Esophagus muscularis mucosa (tissue), 4 donors: ENCODE data around the gene GATA2. TPM values are rescaled to one million over a fixed set of nuclear protein-coding genes. Genes with fewer than 3 reads are reported as not detected.

Source experiments
- DNase-seq: peaks from one replicate; pipeline ENCODE4 v3.0.0-alpha.2; 2017; ENCODE audit errors: extremely low spot score
- H3K27ac ChIP-seq, 4 donors: fragments of 200-600 bp; sonication (generic); replicated peaks in 1 of 4; 1 replicate in 3 of 4; 2 replicates in 1 of 4; pipeline ENCODE4 v1.5.1; 2016 to 2019; ENCODE audit warnings: mild to moderate bottlenecking in 1 of 4
- H3K27me3 ChIP-seq, 4 donors: fragments of 200-600 bp; sonication (generic); one replicate each; pipeline versions ENCODE4 v1.5.1 to v1.6.0; 2016 to 2019
- H3K36me3 ChIP-seq, 4 donors: fragments of 200-600 bp; sonication (generic); one replicate each; pipeline ENCODE4 v1.5.1; 2016 to 2019
- H3K4me1 ChIP-seq, 4 donors: fragments of 200-600 bp; sonication (generic); one replicate each; pipeline ENCODE4 v1.5.1; 2016 to 2019
- H3K4me3 ChIP-seq, 4 donors: fragments of 200-600 bp; sonication (generic); 1 replicate in 2 of 4; 2 replicates in 2 of 4; pipeline ENCODE4 v1.5.1; 2016 to 2019; ENCODE audit warnings: mild to moderate bottlenecking in 4 of 4, moderate library complexity in 1 of 4
- H3K9me3 ChIP-seq, 4 donors: fragments of 200-600 bp; sonication (generic); 1 replicate in 3 of 4; 2 replicates in 1 of 4; pipeline ENCODE4 v1.5.1; 2016 to 2019
- CTCF ChIP-seq, 3 experiments: fragments of 200-600 bp in 2 of 3; fragments of 450-650 bp in 1 of 3; sonication (generic) in 2 of 3; IDR thresholded peaks; one replicate each; pipeline ENCODE4 v1.5.1; 2017 to 2019; ENCODE audit warnings: antibody characterized with exemption in 3 of 3, mild to moderate bottlenecking in 2 of 3, moderate library complexity in 1 of 3
- EP300 ChIP-seq: sonication (generic); formaldehyde crosslinking; IDR thresholded peaks from one replicate; pipeline ENCODE4 v1.6.1; 2017; ENCODE audit warnings: antibody characterized with exemption
- POLR2A ChIP-seq: fragments of 450-650 bp; IDR thresholded peaks from one replicate; pipeline ENCODE4 v1.6.1; 2017; ENCODE audit warnings: antibody characterized with exemption, moderate library complexity, mild to moderate bottlenecking, low read depth
- POLR2AphosphoS5 ChIP-seq, 2 donors: sonication (generic); formaldehyde crosslinking; IDR thresholded peaks; one replicate each; pipeline ENCODE4 v1.6.1; 2017; ENCODE audit warnings: antibody characterized with exemption in 2 of 2
- WGBS: methylation state at CpG from one replicate; pipeline ENCODE4 v1.1.5; 2018; 5-methylcytosine and 5-hydroxymethylcytosine counted together
- intact Hi-C: fragments of 100-400 bp; cut with DNase I; formaldehyde crosslinking; loops from one replicate; pipeline ENCODE4 v1.15.1; 2023
- total RNA-seq, 4 donors: library from RNA; depleted of rRNA; stranded (reverse); fragments of >200 nt; gene quantifications; one replicate each; pipeline versions ENCODE4 v1.1.0 to v1.2.1, GENCODE V29; 2016

The GATA2 gene
- total RNA-seq, 4 donors from 2014 or later: 10.0 to 16.9 (median 13.4) TPM

GRCh38 chr3:128468285-128468790 is 24.7 kb downstream of the GATA2 start:
- intact Hi-C loops: no loop called here
- 88% methylated on average over 17 of the region's 17 CpGs for WGBS
- Histone ChIP-seq H3K27me3 (peaks cover 0 to 76% (median 0%) of the 10 kb centered on the region in 4 donors), H3K27ac (no peak overlapping the region), H3K36me3 (no peaks in the 10 kb centered on the region), H3K4me1 (no peaks in the 10 kb centered on the region), H3K4me3 (no peak overlapping the region), H3K9me3 (no peaks in the 10 kb centered on the region)
- TF ChIP-seq POLR2A: no peak
- no peak for TF ChIP-seq CTCF (IDR thresholded peaks at IDR 0.05)
- TF ChIP-seq EP300: no peak
- no peak for TF ChIP-seq POLR2AphosphoS5 (IDR thresholded peaks at IDR 0.05)
- no peak for DNase-seq

- TF ChIP-seq CTCF (IDR thresholded peaks at IDR 0.05) (no peak), POLR2A (no peak), EP300 (no peak), POLR2AphosphoS5 (IDR thresholded peaks at IDR 0.05) (no peak)
- 88% methylated on average over 14 of the region's 14 CpGs for WGBS
- no peak within 1 kb of the TSS for H3K4me3 ChIP-seq
- H3K4me1 ChIP-seq: no peaks in the 10 kb centered on the region
- peaks cover 0 to 67% (median 0%) of the 10 kb centered on the region in 4 donors for H3K27me3 ChIP-seq
- no peak for DNase-seq
- intact Hi-C loops: no loop called here
- no peaks in the 10 kb centered on the region for H3K9me3 ChIP-seq
- H3K36me3 ChIP-seq: no peaks in the 10 kb centered on the region
- H3K27ac ChIP-seq: no peak within 1 kb of the TSS
Measured at GRCh38 chr3:128466840-128467541, 26.0 kb downstream of the GATA2 start, which contains the start of gene DNAJB8. Gene DNAJB8, minus strand, starts transcription at chr3:128466890. Its CDS starts 3,645 bp downstream, at chr3:128463245.

- intact Hi-C loops: no loop called here
- no peaks in the 10 kb centered on the region for H3K9me3 ChIP-seq
- H3K36me3 ChIP-seq: no peaks in the 10 kb centered on the region
- no peak for TF ChIP-seq POLR2A
- no peak for TF ChIP-seq CTCF (IDR thresholded peaks at IDR 0.05)
- no peak for TF ChIP-seq POLR2AphosphoS5 (IDR thresholded peaks at IDR 0.05)
- no peak for TF ChIP-seq EP300
- no peak overlapping the region for H3K27ac ChIP-seq
- 41% methylated on average over 1 of the region's 1 CpG for WGBS
- H3K27me3 ChIP-seq: peaks cover 0 to 52% (median 0%) of the 10 kb centered on the region in 4 donors
- no peak overlapping the region for H3K4me3 ChIP-seq
- no peaks in the 10 kb centered on the region for H3K4me1 ChIP-seq
- no peak for DNase-seq
Measured at GRCh38 chr3:128464702-128465101, 28.3 kb downstream of the GATA2 start.

- Histone ChIP-seq H3K36me3 (no peaks in the 10 kb centered on the region), H3K27ac (no peak overlapping the region), H3K9me3 (no peaks in the 10 kb centered on the region), H3K27me3 (peaks cover 0 to 49% (median 0%) of the 10 kb centered on the region in 4 donors), H3K4me1 (no peaks in the 10 kb centered on the region), H3K4me3 (no peak overlapping the region)
- DNase-seq: no peak
- TF ChIP-seq CTCF (IDR thresholded peaks at IDR 0.05) (peak in 1 of 3 experiments; percentile 14), POLR2AphosphoS5 (IDR thresholded peaks at IDR 0.05) (no peak)
- 73% methylated on average over 5 of the region's 7 CpGs for WGBS
- intact Hi-C loops: no loop called here
Measured at GRCh38 chr3:128464188-128464587, 28.8 kb downstream of the GATA2 start.
